Measurements from ENCODE around the gene DMBT1.

Gene DMBT1

DNA sequence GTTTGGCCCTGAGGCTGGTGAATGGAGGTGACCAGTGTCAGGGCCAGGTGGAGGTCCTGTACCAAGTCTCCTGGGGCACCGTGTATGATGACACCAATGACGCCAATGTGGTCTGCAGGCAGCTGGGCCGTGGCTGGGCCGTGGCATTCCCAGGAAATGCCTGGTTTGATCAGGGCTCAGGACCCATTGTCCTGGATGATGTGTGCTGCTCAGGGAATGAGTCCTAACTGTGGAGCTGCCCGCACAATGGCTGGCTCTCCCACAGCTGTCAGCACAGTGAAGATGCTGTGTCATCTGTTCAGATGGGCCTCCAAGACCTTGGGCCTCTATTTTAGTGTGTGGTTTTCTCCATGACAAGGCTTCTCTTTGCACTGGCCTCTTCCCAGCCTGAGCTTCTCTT lies 64.0 kb downstream of the DMBT1 start:
- H3K27ac ChIP-seq (ENCODE audit: low read length) = no peak overlapping the region
- no peak for TF ChIP-seq EZH2phosphoT487 (IDR thresholded peaks at IDR 0.05; ENCODE audit: low read depth)
- TF ChIP-seq, protein P1, sequence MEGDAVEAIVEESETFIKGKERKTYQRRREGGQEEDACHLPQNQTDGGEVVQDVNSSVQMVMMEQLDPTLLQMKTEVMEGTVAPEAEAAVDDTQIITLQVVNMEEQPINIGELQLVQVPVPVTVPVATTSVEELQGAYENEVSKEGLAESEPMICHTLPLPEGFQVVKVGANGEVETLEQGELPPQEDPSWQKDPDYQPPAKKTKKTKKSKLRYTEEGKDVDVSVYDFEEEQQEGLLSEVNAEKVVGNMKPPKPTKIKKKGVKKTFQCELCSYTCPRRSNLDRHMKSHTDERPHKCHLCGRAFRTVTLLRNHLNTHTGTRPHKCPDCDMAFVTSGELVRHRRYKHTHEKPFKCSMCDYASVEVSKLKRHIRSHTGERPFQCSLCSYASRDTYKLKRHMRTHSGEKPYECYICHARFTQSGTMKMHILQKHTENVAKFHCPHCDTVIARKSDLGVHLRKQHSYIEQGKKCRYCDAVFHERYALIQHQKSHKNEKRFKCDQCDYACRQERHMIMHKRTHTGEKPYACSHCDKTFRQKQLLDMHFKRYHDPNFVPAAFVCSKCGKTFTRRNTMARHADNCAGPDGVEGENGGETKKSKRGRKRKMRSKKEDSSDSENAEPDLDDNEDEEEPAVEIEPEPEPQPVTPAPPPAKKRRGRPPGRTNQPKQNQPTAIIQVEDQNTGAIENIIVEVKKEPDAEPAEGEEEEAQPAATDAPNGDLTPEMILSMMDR (IDR thresholded peaks at IDR 0.05; ENCODE audit: low read depth, low read length) = no peak
- no peaks in the 10 kb centered on the region for H4K20me1 ChIP-seq (ENCODE audit: insufficient read depth, low read length)
- H3K27me3 ChIP-seq (ENCODE audit: low read depth, low read length) = no peaks in the 10 kb centered on the region; the same call in 1 of the 2 replicates
- no peak overlapping the region for H3K4me2 ChIP-seq (ENCODE audit: low read length)
- no peaks in the 10 kb centered on the region for H3K79me2 ChIP-seq (ENCODE audit: low read length)
- no peak overlapping the region for H3K4me3 ChIP-seq (ENCODE audit: low read length)
- no peaks in the 10 kb centered on the region for H3K4me1 ChIP-seq (ENCODE audit: low read length)
- no peaks in the 10 kb centered on the region for H3K9me3 ChIP-seq (ENCODE audit: insufficient read depth, low read length)
- no peaks in the 10 kb centered on the region for H3K36me3 ChIP-seq (replicated peaks; ENCODE audit: low read depth, low read length)
- H3K9ac ChIP-seq (ENCODE audit: low read length) = no peak overlapping the region
- no peak overlapping the region for H2AFZ ChIP-seq (ENCODE audit: low read depth, low read length)

DNA sequence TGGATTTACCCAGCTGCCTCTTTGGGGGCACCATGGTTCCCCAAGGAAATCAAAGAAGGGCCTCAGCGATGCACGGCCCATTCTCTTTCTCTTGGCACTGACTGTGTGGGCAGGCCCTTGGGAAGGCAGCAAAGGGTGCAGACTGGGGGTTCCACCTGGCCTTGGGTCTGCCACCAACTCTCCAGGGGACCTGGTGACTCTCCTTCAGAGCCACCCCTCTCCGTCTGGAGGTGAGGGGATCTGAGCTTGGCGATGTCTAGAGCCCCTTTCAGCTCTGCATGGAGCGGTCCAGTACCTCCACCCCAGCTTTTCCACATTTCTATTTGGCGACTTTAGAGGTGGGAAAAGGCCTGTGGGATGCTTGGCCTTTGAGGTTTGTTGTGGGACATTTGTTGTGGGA lies 70.0 kb downstream of the DMBT1 start:
- Histone ChIP-seq H3K4me3 (ENCODE audit: low read length) (no peak overlapping the region), H3K4me1 (ENCODE audit: low read length) (no peaks in the 10 kb centered on the region), H3K9me3 (ENCODE audit: insufficient read depth, low read length) (no peaks in the 10 kb centered on the region), H3K9ac (ENCODE audit: low read length) (no peak overlapping the region), H2AFZ (ENCODE audit: low read depth, low read length) (no peak overlapping the region), H3K4me2 (ENCODE audit: low read length) (no peak overlapping the region), H3K27me3 (ENCODE audit: low read depth, low read length) (no peaks in the 10 kb centered on the region), H4K20me1 (ENCODE audit: insufficient read depth, low read length) (no peaks in the 10 kb centered on the region), H3K79me2 (ENCODE audit: low read length) (no peaks in the 10 kb centered on the region), H3K36me3 (replicated peaks; ENCODE audit: low read depth, low read length) (no peaks in the 10 kb centered on the region), H3K27ac (ENCODE audit: low read length) (no peak overlapping the region)
- no peak for TF ChIP-seq EZH2phosphoT487 (IDR thresholded peaks at IDR 0.05; ENCODE audit: low read depth)
- TF ChIP-seq, protein P1 (IDR thresholded peaks at IDR 0.05; ENCODE audit: low read depth, low read length) = no peak

DNA sequence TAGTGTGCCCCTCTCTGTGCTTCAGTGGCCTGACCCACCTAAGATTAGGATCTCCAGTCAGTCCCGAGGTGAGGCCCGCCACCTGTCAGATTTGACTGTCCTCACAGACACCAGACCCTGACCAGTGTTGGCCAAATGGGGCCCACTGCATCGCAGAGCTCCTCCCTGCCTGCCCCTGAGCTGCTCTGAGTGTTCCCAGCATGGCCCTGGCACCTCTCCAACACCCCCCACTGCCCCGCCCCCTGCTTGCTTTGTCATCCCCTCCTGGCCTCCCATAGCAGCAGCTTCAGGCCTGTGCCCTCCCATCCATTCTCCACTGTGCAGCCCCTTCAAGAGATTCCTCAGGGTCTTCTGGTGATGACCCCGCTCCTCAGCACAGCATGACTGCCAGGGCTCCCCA lies 71.5 kb downstream of the DMBT1 start:
- Histone ChIP-seq H3K36me3 (replicated peaks; ENCODE audit: low read depth, low read length) (no peaks in the 10 kb centered on the region), H3K4me2 (ENCODE audit: low read length) (no peak overlapping the region), H3K9ac (ENCODE audit: low read length) (no peak overlapping the region), H4K20me1 (ENCODE audit: insufficient read depth, low read length) (no peaks in the 10 kb centered on the region), H3K27ac (ENCODE audit: low read length) (no peak overlapping the region), H3K4me3 (ENCODE audit: low read length) (no peak overlapping the region), H3K9me3 (ENCODE audit: insufficient read depth, low read length) (no peaks in the 10 kb centered on the region), H3K4me1 (ENCODE audit: low read length) (no peaks in the 10 kb centered on the region), H3K27me3 (ENCODE audit: low read depth, low read length) (no peaks in the 10 kb centered on the region), H2AFZ (ENCODE audit: low read depth, low read length) (no peak overlapping the region), H3K79me2 (ENCODE audit: low read length) (no peaks in the 10 kb centered on the region)
- TF ChIP-seq EZH2phosphoT487 (IDR thresholded peaks at IDR 0.05; ENCODE audit: low read depth) = no peak
- TF ChIP-seq, protein P1 (IDR thresholded peaks at IDR 0.05; ENCODE audit: low read depth, low read length) = no peak

DNA sequence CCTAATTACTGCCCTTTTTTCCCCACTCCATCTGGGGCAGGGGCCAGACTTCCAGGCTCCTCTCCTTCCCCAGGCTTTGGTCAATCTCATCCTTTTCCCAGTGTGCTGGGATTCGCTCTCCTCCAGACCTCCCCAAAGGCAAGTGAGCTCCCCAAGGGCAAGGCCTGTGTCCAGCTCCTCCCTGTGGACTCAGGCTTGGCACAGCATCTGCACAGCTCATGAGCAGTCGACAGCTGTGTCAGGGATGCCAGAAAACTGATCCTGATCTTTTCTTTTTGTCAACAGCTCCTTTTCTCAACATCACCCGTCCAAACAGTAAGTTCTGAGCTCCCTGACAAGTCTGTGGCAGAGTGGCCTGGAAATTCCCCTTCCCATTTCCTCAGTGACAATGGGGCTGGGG lies 72.0 kb downstream of the DMBT1 start:
- H3K27me3 ChIP-seq (ENCODE audit: low read depth, low read length) = no peaks in the 10 kb centered on the region
- no peak for TF ChIP-seq EZH2phosphoT487 (IDR thresholded peaks at IDR 0.05; ENCODE audit: low read depth)
- TF ChIP-seq, protein P1 (IDR thresholded peaks at IDR 0.05; ENCODE audit: low read depth, low read length) = no peak
- no peak overlapping the region for H3K27ac ChIP-seq (ENCODE audit: low read length)
- H2AFZ ChIP-seq (ENCODE audit: low read depth, low read length) = no peak overlapping the region
- no peaks in the 10 kb centered on the region for H3K4me1 ChIP-seq (ENCODE audit: low read length)
- H4K20me1 ChIP-seq (ENCODE audit: insufficient read depth, low read length) = no peaks in the 10 kb centered on the region
- no peaks in the 10 kb centered on the region for H3K79me2 ChIP-seq (ENCODE audit: low read length)
- no peak overlapping the region for H3K4me3 ChIP-seq (ENCODE audit: low read length)
- H3K9ac ChIP-seq (ENCODE audit: low read length) = no peak overlapping the region
- H3K4me2 ChIP-seq (ENCODE audit: low read length) = no peak overlapping the region
- no peaks in the 10 kb centered on the region for H3K36me3 ChIP-seq (replicated peaks; ENCODE audit: low read depth, low read length)
- H3K9me3 ChIP-seq (ENCODE audit: insufficient read depth, low read length) = no peaks in the 10 kb centered on the region

All from OCI-LY3 (cell line).